ENCODE data around the gene SPN. TPM values are rescaled to one million over a fixed set of nuclear protein-coding genes. Genes with fewer than 3 reads are reported as not detected.
"Not testable (repeated sequence)": the region's sequence is repeated elsewhere in the genome, so short reads cannot be mapped to it uniquely, and the experiment has no call there.

Gene SPN
- total and polyA plus RNA-seq, 9 of the 15 experiments (the other 6 are each of a cell fraction or from before 2014, with no cell fraction given), result 24.3 to 225 (median 79.4) TPM

DNA sequence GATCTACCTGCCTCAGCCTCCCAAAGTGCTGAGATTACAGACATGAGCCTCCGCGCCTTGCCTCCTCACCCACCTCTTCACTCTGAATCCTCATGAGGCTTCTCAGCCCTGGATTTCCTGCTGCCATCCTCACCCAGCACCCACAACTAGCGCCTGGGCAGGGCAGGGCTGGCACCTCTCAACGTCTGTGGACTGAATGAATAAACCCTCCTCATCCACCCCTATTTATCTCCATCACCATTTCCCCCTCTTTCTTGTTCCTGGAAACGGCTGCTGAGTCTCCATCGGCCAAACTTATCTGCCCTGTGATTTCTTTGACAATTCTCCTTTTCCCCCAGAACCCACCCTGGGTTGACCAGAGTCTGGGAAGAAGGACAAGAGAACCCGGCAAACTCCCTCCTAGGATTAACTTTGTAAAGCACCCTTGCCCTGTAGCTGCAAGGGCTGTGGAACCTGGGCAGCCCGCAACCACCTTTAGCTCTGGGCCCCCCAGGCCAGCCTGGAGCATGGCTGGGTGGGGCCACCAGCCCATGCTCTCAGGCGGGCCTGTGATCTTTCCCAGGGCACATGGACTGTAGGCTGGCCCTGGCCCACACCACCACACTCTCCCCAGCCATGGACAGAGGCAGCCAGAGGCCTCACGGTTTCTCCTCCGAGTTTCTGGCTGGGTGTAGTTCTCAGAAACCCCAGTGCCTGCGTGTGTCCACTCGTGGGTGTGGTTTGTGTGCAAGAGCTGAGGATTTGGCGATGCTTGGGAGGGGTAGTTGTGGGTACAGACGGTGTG is 2.4 kb downstream of the SPN start (continued):
- TF ChIP-seq, protein P1, sequence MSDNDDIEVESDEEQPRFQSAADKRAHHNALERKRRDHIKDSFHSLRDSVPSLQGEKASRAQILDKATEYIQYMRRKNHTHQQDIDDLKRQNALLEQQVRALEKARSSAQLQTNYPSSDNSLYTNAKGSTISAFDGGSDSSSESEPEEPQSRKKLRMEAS (CRISPR knock-in tag; IDR thresholded peaks at IDR 0.05), result peak; percentile 61
- TF ChIP-seq, protein P2, sequence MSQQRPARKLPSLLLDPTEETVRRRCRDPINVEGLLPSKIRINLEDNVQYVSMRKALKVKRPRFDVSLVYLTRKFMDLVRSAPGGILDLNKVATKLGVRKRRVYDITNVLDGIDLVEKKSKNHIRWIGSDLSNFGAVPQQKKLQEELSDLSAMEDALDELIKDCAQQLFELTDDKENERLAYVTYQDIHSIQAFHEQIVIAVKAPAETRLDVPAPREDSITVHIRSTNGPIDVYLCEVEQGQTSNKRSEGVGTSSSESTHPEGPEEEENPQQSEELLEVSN (IDR thresholded peaks at IDR 0.05; ENCODE audit: borderline replicate concordance in 1 of 2, extremely low read depth in 1 of 2, insufficient read depth in 1 of 2, insufficient read length in 1 of 2, low read depth in 1 of 2, low read length in 1 of 2, poor library complexity in 1 of 2, severe bottlenecking in 1 of 2), result peak in 1 of 2 experiments; percentile 39

DNA sequence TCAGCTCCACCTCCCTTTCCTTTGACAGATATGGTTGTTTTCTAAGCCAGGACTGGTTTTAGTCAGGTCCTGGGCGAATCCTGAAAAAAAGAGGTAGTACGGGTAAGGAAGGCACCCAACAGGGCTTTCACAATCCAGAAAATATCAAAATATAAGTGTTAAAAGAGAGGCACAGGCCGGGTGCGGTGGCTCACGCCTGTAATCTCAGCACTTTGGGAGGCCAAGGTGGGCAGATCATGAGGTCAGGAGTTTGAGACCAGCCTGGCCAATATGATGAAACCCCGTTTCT is 4.2 kb downstream of the SPN start:
- peaks cover 90% of the 10 kb centered on the region for H3K79me2 ChIP-seq (ENCODE audit: control insufficient read depth, insufficient read depth, low read length)
- 69% methylated on average over 6 of the region's 6 CpGs for WGBS (ENCODE audit: insufficient coverage, low coverage, missing lambda C conversion rate)
- FAIRE-seq; H3K27me3 ChIP-seq (ENCODE audit: control insufficient read depth in 2 of 2, insufficient read depth in 2 of 2, low read length in 2 of 2); H4K20me1 ChIP-seq (replicated peaks; ENCODE audit: control insufficient read depth, insufficient read depth, low read length); H2AFZ ChIP-seq (ENCODE audit: low read depth, low read length); H3K9me1 ChIP-seq (ENCODE audit: control insufficient read depth, insufficient read depth, low read length); intact Hi-C loops (cut with micrococcal nuclease); DNase-seq (ENCODE audit: extremely low read depth in 1 of 4, low spot score in 3 of 4); in situ Hi-C loops (cut with MboI); H3K9me3 ChIP-seq (replicated peaks; ENCODE audit: control insufficient read depth, insufficient read depth, low read depth, low read length); BruUV-seq (replicated peaks); ATAC-seq; CTCF ChIA-PET (ENCODE audit: low intra/inter-chr PET ratio): not testable (repeated sequence)
- peak overlapping the region; percentile 92 for H3K4me2 ChIP-seq (ENCODE audit: insufficient read depth, low read length)
- peak overlapping the region; percentile 93 for H3K27ac ChIP-seq (ENCODE audit: extremely low read depth, low read depth, low read length)
- H3K9ac ChIP-seq (ENCODE audit: insufficient read depth in 1 of 2, low read depth in 2 of 2, low read length in 2 of 2), result peak overlapping the region; percentile 77 to 94; a peak in 3 of 4 replicates
- peaks cover 62% of the 10 kb centered on the region for H3K36me3 ChIP-seq (ENCODE audit: control insufficient read depth, insufficient read depth, low read length)
- peaks cover 19 to 44% of the 10 kb centered on the region in 2 experiments; a peak in 4 of 5 replicates for H3K4me1 ChIP-seq (replicated peaks in 1 of 2; ENCODE audit: control insufficient read depth in 2 of 2, insufficient read depth in 2 of 2, low read length in 2 of 2)
- H3K4me3 ChIP-seq, result peak overlapping the region; percentile 60; the same call in 1 of the 2 replicates
- POLR2A ChIA-PET, result interaction anchor here (1.4 to 1.5 kb wide), 2 partner anchors 18 to 32 kb away, joined by 4 to 6 read pairs; no protein-coding TSS in a partner anchor
